Fibroblast of skin of abdomen (primary cell): ENCODE data around the gene CCDC3. TPM values are rescaled to one million over a fixed set of nuclear protein-coding genes. Genes with fewer than 3 reads are reported as not detected.
"Not testable (repeated sequence)": the region's sequence is repeated elsewhere in the genome, so short reads cannot be mapped to it uniquely, and the experiment has no call there.

ENCODE experiments used
- DNase-seq: peaks from one replicate; pipeline ENCODE4 v3.0.0-alpha.2; 2013
- polyA plus RNA-seq, 2 experiments: library from polyadenylated mRNA; unstranded; fragments of 120-200 nt; gene quantifications; one replicate each; pipeline ENCODE4 v1.2.1, GENCODE V29; 2013; ENCODE audit not compliant: insufficient read length in 2 of 2

CCDC3 gene
- polyA plus RNA-seq (2013, experiment 1 of 2; ENCODE audit: insufficient read length): 3.7 TPM
- polyA plus RNA-seq (2013, experiment 2 of 2; ENCODE audit: insufficient read length): 3.9 TPM

DNA sequence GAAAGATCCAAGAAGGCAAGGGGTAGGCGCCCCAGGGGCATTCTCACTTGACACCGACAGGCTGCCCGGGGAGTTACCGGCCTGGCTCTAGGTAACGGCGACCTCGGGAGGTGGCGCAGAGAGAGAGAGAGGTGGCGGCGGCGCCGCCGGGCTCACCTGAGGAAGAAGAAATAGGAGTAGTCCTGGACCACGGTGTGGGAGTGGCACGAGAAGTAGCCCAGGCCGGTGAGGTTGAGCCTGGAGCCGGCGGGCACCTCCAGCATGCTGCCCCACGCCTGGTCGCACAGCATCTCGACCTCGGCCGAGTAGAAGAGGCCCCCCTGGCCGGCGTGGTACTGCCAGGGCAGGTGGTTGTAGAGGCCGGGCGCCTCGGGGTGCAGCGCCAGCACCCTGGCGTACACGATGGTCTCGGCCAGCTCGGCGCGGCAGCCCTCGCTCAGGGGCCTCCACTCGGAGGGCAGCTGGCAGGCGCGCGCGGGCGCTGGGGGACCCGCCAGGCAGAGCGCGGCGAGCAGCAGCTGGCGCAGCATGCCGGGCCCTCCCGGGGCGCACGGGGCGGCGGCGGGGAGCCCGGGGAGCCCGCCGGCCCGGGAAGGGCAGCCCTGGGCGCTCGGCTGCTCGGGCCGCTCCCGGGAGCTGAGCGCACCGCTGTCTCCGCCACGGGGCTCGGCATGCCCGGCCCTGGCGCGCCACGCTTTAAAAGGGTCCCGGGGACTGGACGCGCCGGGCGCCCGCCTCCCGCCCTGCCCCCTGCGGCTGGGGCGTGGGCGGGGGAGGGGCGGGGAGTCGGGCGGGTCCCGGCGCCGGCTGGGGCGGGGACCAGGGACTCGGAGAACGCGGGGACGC lies at the start of gene CCDC3:
CCDC3 (minus strand) TSS at position 673 of the 846 bp plus-strand sequence; CDS start at position 530, 143 bp downstream.
- no peak for DNase-seq

DNA sequence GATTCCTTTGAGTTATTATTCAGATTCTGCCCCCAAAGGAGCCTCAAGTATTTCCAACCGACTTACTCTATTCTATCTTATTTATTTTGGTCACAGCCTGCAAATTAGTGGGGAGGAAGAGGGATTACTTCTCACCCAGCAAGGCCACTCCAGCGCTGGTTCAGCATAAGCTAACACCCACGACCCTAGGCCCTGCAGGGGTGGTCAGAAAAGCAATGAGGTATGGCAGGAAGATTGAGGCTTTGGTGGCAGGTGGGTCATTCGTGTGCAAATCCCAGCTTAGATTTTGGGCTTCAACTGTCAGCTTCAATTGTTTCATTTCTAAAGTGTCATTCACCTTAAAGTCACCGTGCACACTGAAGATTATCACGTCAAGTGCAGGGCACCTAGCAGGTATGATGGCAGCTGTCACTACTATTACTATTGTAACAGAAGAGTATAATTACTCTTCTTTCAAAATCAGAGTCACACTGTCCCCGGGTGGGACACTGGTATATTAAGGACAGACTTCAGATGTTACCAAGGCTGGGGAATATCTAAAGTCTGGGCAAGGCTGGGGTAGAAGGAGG lies 49.7 kb upstream of the CCDC3 start:
- DNase-seq: no peak

- DNase-seq: no peak
Measured at GRCh38 chr10:13049774-13050420, 48.4 kb upstream of the CCDC3 start.

DNA sequence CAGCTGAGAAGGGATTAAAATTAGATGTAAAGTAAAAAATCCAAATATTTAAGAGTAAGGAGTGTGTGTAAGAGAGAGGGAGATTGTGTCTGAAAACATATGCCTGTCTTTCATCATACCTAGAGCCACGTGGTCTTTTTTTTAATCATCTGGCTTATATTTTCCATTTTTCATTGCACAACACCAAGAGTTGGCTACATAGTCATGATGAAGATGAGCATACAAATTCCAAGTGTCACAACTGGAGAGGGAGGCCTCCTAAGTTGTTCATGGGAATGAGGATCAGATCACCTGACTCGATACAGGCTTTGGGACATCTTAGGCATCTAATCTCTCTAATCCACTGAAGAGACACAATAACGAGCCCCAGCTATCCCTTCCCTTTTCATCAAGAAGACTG lies 47.2 kb upstream of the CCDC3 start:
- no peak for DNase-seq

GRCh38 chr10:13047529-13048206 lies 46.2 kb upstream of the CCDC3 start:
- DNase-seq: no peak

GRCh38 chr10:13046851-13047528 lies 45.5 kb upstream of the CCDC3 start:
- DNase-seq: no peak

DNA sequence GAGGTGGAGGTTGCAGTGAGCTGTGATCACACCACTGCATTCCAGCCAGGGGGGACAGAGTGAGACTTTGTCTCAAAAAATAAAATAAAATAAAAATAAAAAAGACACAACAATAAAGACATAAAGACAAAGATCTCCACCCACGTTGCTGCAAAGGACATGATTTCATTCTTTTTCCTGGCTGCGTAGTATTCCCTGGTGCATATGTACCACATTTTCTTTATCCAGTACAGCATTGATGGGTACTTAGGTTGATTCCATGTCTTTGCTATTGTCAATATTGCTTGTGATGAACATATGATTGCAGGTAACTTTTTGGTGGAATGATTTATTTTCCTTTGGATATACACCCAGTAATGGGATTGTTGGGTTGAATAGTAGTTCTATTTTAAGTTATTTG lies 42.0 kb upstream of the CCDC3 start:
- DNase-seq: no peak

- DNase-seq: no peak
Measured at GRCh38 chr10:13039761-13040160, 38.2 kb upstream of the CCDC3 start.

DNA sequence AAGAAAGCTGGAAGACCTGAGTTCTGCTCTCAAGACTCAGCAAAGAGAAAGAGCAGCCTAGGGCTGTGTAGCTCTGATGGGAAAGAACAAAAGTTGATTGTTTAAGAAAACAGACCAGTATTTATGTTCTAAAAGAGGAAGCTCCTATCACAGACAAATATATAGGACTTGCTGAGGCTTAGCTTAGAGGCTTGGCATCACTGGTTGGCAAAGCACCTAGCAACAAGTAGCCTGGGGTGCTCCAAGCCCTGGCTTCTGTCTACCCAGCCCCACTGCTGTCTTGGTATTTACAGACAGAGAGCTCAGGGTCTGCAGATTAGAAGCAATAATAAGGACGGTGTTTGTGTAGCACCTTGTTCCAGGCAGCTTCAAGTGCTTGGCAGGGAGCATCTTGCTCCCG lies 36.9 kb upstream of the CCDC3 start:
- DNase-seq: no peak

GRCh38 chr10:13037832-13038231 lies 36.3 kb upstream of the CCDC3 start:
- no peak for DNase-seq

- no peak for DNase-seq
Measured at GRCh38 chr10:13036841-13037240, 35.3 kb upstream of the CCDC3 start.

- not testable (repeated sequence) for DNase-seq
Measured at GRCh38 chr10:13035731-13036130, 34.2 kb upstream of the CCDC3 start.

DNA sequence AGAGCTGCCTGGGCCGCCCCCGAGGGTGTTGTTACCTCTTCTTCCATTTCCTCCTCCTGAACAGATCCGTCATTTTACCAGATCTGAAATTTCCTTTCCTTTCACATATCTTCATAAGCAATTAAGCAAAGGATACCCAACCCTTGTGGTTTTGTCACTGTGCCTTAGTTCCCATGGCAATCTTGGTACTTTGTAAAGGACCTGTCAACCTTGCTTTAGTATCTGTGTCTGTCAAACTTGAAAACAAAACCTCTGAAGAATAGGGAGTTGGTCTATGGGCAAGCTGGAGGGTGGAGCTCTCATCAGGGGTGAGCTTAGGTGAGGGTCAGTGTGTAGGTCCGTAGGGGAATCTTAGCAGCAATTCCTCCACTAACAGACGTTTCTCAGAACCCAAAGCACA lies 25.4 kb upstream of the CCDC3 start:
- no peak for DNase-seq

DNA sequence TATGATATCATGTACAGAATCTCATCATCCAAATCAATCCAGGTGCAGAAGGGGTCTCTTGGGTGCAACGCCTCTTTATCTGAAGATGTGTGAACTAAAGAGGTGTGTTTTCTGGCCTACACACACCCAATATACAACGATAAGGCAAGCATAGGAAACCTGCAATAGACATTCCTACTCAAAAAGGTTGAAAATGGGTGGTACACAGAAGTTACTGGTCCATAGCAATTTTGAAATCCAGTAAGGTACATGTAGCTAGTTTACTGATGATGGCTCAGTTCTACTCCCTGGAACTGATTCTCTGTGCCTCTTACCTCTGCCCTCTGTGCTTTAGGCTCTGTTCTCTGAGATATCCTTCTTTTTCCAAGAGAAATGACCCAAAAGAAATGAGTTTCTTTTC lies 22.2 kb upstream of the CCDC3 start:
- no peak for DNase-seq

- DNase-seq: no peak
Measured at GRCh38 chr10:13019280-13019679, 17.8 kb upstream of the CCDC3 start.

GRCh38 chr10:13018171-13018570 lies 16.7 kb upstream of the CCDC3 start:
- DNase-seq: peak; percentile 16

DNA sequence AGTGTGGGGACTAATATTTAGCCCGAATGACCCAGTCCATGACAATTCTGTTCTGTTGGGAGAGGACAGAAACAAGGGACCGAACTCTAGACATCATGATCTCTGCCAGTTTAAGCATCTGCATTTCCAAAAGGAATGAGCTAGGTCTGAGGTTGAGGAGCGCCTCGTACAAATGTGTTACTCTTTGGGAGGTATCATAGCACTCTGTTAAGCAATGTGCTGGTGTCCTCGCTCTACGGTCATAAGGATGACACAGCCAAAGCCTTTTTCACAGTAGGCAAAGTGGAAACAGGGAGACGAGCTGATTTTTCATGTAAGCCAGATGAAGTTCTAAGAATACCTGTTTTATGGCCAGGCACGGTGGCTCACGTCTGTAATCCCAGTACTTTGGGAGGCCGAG lies 15.4 kb upstream of the CCDC3 start:
- no peak for DNase-seq

DNA sequence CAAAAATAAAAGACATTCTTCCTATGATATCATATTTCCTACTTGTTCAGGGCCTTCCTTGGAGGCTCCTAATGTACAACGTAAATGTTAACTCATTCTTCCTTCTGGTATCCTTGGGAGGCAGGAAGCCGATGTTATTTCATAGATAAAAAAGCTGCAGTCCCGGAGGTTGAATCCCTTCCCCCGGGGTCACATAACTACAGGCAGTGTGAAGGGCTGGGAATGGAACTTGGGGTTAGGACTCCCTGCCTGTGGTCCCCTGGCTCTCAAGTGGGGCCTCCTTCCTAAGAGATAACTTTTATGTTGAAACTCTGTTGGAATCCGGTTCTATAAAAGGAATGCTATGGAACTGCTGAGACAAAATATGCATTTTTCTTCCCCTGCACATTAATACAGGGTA lies 14.9 kb upstream of the CCDC3 start:
- DNase-seq: peak; percentile 34

DNA sequence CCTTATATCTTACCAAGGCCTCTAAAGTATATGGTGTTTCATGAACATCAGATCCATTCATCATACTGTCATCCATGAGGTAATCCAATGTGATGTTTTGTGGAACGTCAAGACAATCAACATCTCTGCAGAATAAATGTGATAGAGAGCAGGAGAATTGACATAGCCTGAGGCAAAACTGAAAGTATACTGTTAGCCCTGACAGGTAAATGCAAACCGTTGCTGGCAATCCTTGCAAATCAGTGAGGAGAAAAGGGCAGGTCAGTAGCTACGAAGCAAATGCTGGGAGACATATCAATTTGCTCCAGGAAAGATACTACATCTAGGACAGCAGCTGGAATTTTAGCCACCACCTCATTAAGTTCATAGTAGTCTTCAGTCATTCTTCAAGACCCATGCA lies 4.5 kb upstream of the CCDC3 start:
- DNase-seq: no peak

- DNase-seq: no peak
Measured at GRCh38 chr10:13003759-13004158, 2.2 kb upstream of the CCDC3 start.

DNA sequence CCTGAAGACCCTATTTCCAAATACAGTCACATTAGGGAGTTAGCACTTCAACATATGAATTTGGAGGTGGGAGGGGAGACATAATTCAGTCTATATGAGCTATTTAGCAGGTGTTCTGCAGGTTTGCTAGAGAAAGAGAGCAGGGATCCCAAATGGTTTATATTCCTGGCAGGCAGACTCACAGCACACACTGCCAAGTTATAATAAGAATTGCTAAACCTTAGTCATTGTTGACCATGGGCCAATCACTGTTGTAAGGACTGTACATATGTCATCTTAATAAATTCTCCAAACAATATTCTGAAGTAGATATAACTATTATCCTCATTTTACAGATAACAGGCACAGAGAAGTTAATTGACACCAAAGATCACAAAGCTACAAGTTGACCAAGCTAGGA lies 1.5 kb upstream of the CCDC3 start:
- DNase-seq: no peak

- DNase-seq: no peak
Measured at GRCh38 chr10:13001887-13002212, 337 bp upstream of the CCDC3 start.

- DNase-seq: no peak
Measured at GRCh38 chr10:13000431-13000830, 1.1 kb downstream of the CCDC3 start.
